ENCODE data around the gene AMPD1.

DNA sequence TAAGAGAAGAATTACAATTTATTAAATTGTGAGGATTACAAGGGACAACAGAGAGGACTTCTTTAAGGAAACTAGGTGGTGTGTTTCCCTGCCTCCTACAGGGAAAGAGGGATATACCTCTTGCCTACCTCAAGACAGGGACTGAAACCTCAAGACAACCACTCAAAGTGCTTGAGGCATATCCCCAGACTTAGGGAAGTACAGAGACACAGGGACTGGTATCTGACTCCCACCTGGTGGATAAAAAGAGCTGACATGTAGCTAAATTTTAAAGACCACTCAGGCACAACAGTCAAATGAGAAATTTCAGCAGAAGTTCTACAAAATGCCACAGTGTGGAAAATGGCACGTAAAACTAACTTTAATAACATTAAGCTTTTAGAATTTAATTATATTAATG lies 46.8 kb downstream of the AMPD1 start:
- TF ChIP-seq EZH2phosphoT487 (IDR thresholded peaks at IDR 0.05), result no peak
- TF ChIP-seq, protein P1, sequence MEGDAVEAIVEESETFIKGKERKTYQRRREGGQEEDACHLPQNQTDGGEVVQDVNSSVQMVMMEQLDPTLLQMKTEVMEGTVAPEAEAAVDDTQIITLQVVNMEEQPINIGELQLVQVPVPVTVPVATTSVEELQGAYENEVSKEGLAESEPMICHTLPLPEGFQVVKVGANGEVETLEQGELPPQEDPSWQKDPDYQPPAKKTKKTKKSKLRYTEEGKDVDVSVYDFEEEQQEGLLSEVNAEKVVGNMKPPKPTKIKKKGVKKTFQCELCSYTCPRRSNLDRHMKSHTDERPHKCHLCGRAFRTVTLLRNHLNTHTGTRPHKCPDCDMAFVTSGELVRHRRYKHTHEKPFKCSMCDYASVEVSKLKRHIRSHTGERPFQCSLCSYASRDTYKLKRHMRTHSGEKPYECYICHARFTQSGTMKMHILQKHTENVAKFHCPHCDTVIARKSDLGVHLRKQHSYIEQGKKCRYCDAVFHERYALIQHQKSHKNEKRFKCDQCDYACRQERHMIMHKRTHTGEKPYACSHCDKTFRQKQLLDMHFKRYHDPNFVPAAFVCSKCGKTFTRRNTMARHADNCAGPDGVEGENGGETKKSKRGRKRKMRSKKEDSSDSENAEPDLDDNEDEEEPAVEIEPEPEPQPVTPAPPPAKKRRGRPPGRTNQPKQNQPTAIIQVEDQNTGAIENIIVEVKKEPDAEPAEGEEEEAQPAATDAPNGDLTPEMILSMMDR (IDR thresholded peaks at IDR 0.05), result no peak
